Activated T-cell treated with anti-CD3 and anti-CD28 coated beads for 24 hours (primary cell): ENCODE measurements around the gene KRTAP20-2.

Experiments
- DNase-seq: peaks from one replicate; pipeline ENCODE4 v3.0.0-alpha.2; 2020; ENCODE audit warnings: low read depth

Gene KRTAP20-2

GRCh38 chr21:30634906-30635305 lies at the start of gene KRTAP20-2:
KRTAP20-2 (plus strand) TSS chr21:30635206; CDS start chr21:30635264, 58 bp downstream.
- no peak for DNase-seq

- DNase-seq, result no peak
Observed at GRCh38 chr21:30590297-30590696, 44.7 kb upstream of the KRTAP20-2 start, which contains the start of gene KRTAP22-2. KRTAP22-2 (minus strand) TSS chr21:30590397.

GRCh38 chr21:30592140-30592539 lies 42.9 kb upstream of the KRTAP20-2 start, which contains the start of gene KRTAP6-3:
KRTAP6-3 (plus strand) TSS chr21:30592440; CDS start chr21:30592446, 6 bp downstream.
- no peak for DNase-seq

GRCh38 chr21:30598802-30599201 lies 36.2 kb upstream of the KRTAP20-2 start, which contains the start of gene KRTAP6-2:
KRTAP6-2 (minus strand) TSS chr21:30598902; CDS start chr21:30598874, 28 bp downstream.
- DNase-seq, result no peak

GRCh38 chr21:30600787-30601186 lies 34.2 kb upstream of the KRTAP20-2 start, which contains the start of gene KRTAP22-1:
KRTAP22-1 (plus strand) TSS chr21:30601087.
- DNase-seq, result no peak

- DNase-seq, result no peak
Observed at GRCh38 chr21:30605968-30606367, 29.0 kb upstream of the KRTAP20-2 start.

- DNase-seq, result no peak
Observed at GRCh38 chr21:30612132-30612531, 22.9 kb upstream of the KRTAP20-2 start.

GRCh38 chr21:30613836-30614235 lies 21.2 kb upstream of the KRTAP20-2 start, which contains the start of gene KRTAP6-1:
KRTAP6-1 (minus strand) TSS chr21:30613930; CDS start chr21:30613904, 26 bp downstream.
- no peak for DNase-seq

GRCh38 chr21:30615199-30615598 lies 19.8 kb upstream of the KRTAP20-2 start:
- DNase-seq, result no peak

GRCh38 chr21:30616125-30616524 lies 18.9 kb upstream of the KRTAP20-2 start, which contains the start of gene KRTAP20-1:
KRTAP20-1 (plus strand) TSS chr21:30616425; CDS start chr21:30616455, 30 bp downstream.
- DNase-seq, result no peak

- no peak for DNase-seq
Observed at GRCh38 chr21:30620080-30620479, 14.9 kb upstream of the KRTAP20-2 start.

GRCh38 chr21:30620522-30620921 lies 14.5 kb upstream of the KRTAP20-2 start, which contains the start of gene KRTAP20-4:
KRTAP20-4 (plus strand) TSS chr21:30620627.
- no peak for DNase-seq

- DNase-seq, result no peak
Observed at GRCh38 chr21:30623362-30623761, 11.6 kb upstream of the KRTAP20-2 start.

GRCh38 chr21:30625449-30626165 lies 9.4 kb upstream of the KRTAP20-2 start:
- no peak for DNase-seq

GRCh38 chr21:30628109-30628508 lies 6.9 kb upstream of the KRTAP20-2 start:
- no peak for DNase-seq

GRCh38 chr21:30629200-30629599 lies 5.8 kb upstream of the KRTAP20-2 start:
- DNase-seq, result no peak

GRCh38 chr21:30638686-30639085 lies 3.7 kb downstream of the KRTAP20-2 start:
- no peak for DNase-seq

GRCh38 chr21:30642564-30642963 lies 7.6 kb downstream of the KRTAP20-2 start, which contains the start of gene KRTAP20-3:
KRTAP20-3 (plus strand) TSS chr21:30642864.
- DNase-seq, result no peak

GRCh38 chr21:30646904-30647414 lies 12.0 kb downstream of the KRTAP20-2 start:
- DNase-seq, result no peak

GRCh38 chr21:30652891-30653290 lies 17.9 kb downstream of the KRTAP20-2 start:
- DNase-seq, result no peak

- DNase-seq, result no peak
Observed at GRCh38 chr21:30668776-30669175, 33.8 kb downstream of the KRTAP20-2 start.

GRCh38 chr21:30672985-30673650 lies 38.1 kb downstream of the KRTAP20-2 start:
- DNase-seq, result no peak
